Fibroblast of pulmonary artery (primary cell): Measurements from ENCODE around the gene CX3CL1.

Source experiments
- DNase-seq: peaks from one replicate; pipeline ENCODE4 v3.0.0-alpha.2; 2010; ENCODE audit warnings: low read depth
- H3K4me3 ChIP-seq: replicated peaks from 2 replicates; pipeline ENCODE4 v1.5.1; 2011; ENCODE audit warnings: low read depth, mild to moderate bottlenecking, control low read depth, low read length, moderate library complexity
- CTCF ChIP-seq: IDR thresholded peaks from 2 replicates; pipeline ENCODE4 v1.5.1; 2011; ENCODE audit warnings: mild to moderate bottlenecking, control low read depth, low read length, inconsistent platforms; ENCODE audit errors: missing control alignments

CX3CL1 gene

GRCh38 chr16:57348327-57348726 is 24.0 kb upstream of the CX3CL1 start:
- no peak for DNase-seq
- no peak overlapping the region for H3K4me3 ChIP-seq
- no peak for TF ChIP-seq CTCF

GRCh38 chr16:57349212-57350031 is 22.9 kb upstream of the CX3CL1 start:
- H3K4me3 ChIP-seq = no peak overlapping the region

GRCh38 chr16:57352636-57353047 is 19.6 kb upstream of the CX3CL1 start:
- TF ChIP-seq CTCF = no peak
- DNase-seq = no peak
- no peak overlapping the region for H3K4me3 ChIP-seq

More at GRCh38 chr16:57349212-57350031, 22.9 kb upstream of the CX3CL1 start:
- no peak for DNase-seq
- no peak for TF ChIP-seq CTCF

- no peak overlapping the region for H3K4me3 ChIP-seq
- TF ChIP-seq CTCF = no peak
- DNase-seq = no peak
These were observed 18.0 kb upstream of the CX3CL1 start for GRCh38 chr16:57354311-57354710.

GRCh38 chr16:57355898-57356414 is 16.3 kb upstream of the CX3CL1 start:
- no peak for TF ChIP-seq CTCF

GRCh38 chr16:57356547-57356946 is 15.7 kb upstream of the CX3CL1 start:
- no peak for TF ChIP-seq CTCF
- DNase-seq = no peak
- H3K4me3 ChIP-seq = no peak overlapping the region

More at GRCh38 chr16:57355898-57356414, 16.3 kb upstream of the CX3CL1 start:
- H3K4me3 ChIP-seq = no peak overlapping the region
- no peak for DNase-seq
